IPS-11a (cell line): ENCODE results near the gene CDYL.

ENCODE experiments used
- H3K4me3 ChIP-seq: one replicate; pipeline ENCODE4 v1.5.1; 2013; ENCODE audit warnings: low read depth, low read length, control low read depth

The CDYL gene

GRCh38 chr6:4773181-4773580, 3.0 kb upstream of the CDYL start:
- H3K4me3 ChIP-seq = peak overlapping the region; percentile 70

GRCh38 chr6:4774296-4774695, 1.9 kb upstream of the CDYL start:
- H3K4me3 ChIP-seq = peak overlapping the region; percentile 70

DNA sequence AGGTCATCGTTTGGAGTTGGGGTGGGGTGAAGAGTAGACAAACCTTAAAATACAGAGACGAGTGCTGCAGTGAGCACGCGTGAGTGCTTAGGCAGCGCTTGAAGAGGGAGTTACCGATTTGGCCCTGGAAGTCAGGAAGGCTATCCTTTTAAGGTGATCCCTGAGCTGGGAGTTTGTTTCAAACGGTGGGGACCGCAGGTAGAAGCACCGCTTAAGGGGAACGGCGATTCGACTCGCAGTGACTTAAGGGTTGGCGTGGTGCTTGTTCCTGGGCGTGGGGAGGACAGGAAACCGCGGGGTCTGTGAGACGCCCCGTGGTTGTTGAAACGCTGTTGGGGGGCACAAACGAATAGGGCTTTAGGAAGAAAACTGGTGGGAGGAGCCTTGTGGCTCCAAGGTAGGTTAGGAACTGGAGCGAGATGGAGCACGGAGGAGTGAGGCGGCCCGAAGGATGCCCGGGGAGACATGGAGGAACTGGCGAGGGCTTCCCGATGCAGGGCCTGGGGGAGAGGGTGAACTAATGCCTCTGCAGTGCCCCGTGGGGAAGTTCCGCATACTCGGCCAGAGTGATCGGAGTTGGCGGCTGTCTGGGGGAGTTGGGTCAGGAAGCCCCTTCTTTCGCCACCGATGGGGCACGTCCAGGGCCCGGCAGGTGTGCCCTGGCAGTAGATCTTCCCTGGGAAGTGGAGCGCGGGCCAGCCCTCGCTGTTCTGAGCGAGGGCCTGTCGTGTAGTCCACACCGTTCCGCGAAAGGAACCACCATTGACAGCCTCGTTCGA, 1.3 kb upstream of the CDYL start:
- peak overlapping the region; percentile 70 for H3K4me3 ChIP-seq

- peak overlapping the region; percentile 70 for H3K4me3 ChIP-seq
Measured at GRCh38 chr6:4775494-4776130, 592 bp upstream of the CDYL start.

DNA sequence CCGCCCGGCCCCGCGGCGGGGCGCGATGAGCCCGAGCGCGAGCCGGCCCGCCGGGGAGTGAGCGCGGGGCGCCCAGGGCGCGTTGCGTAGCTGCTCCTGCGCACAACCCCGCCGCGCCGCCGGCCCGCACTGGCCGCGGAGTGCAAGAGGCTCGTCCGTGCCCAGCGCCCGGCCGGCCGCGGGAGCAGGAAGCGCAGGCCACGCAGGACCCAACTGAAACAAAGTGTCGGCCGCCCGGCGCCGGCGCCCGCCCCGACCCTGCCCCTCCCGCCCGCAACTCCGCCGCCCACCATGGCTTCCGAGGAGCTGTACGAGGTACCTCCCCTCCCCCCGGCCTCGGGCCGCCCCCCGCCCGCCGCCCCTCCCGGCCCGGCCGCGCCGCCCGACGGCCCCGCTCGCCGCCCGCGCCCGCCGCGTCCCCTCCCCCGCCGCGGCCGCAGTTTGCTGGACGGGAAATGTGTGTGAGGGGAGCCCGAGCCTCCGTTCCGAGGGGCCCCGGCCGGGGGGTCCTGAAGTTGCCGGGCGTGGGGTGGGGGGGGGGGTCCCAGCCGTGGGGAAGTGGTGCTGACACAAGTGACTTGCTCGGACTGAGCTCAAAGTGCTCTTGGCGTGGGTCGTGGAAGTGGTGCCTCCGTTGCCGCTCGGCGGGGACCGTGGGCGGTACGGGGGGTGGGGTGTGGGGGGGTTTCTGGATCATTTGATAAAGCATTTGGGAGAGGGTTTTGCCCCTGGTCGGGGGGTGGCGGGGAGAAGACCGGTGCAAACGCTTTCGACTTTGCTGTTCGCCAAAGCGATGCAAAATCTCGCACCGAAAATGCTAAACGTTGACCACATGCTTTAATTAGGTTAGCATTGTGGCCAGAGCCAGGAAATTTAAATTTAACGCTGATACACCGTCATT, 539 bp downstream of the CDYL start:
- H3K4me3 ChIP-seq = peak overlapping the region; percentile 33

DNA sequence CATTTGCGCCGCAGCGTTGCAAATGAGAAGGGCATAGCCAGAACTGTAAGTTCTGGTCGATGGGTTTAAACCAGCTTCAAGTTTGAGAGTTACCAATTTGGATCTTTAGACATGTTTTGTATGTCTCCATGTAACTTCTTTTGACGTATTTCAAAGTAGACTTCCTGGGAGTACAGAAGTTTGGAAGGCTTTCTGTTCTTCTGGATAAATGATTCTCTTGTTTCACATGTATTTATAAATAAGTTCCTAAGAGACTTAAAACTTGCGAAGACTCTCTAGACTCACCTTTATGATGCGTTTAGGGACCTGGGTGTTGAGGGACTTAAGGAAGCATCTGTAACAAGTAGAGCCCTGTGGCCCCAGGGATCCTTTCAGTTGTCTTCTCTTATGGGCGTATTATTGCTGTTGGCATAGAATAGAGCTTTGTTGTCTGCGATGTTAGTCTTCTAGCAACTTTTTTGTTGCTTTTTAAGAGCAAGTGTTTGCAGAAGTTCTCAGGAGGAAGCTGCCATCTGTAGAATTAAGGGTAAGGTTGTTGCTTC, 1.3 kb downstream of the CDYL start:
- H3K4me3 ChIP-seq = peak overlapping the region; percentile 33

- no peak overlapping the region for H3K4me3 ChIP-seq
Measured at GRCh38 chr6:4778086-4778485, 1.9 kb downstream of the CDYL start.

- H3K4me3 ChIP-seq = no peak overlapping the region
Measured at GRCh38 chr6:4780360-4780812, 4.2 kb downstream of the CDYL start.

- H3K4me3 ChIP-seq = no peak overlapping the region
Measured at GRCh38 chr6:4781426-4781825, 5.2 kb downstream of the CDYL start.

DNA sequence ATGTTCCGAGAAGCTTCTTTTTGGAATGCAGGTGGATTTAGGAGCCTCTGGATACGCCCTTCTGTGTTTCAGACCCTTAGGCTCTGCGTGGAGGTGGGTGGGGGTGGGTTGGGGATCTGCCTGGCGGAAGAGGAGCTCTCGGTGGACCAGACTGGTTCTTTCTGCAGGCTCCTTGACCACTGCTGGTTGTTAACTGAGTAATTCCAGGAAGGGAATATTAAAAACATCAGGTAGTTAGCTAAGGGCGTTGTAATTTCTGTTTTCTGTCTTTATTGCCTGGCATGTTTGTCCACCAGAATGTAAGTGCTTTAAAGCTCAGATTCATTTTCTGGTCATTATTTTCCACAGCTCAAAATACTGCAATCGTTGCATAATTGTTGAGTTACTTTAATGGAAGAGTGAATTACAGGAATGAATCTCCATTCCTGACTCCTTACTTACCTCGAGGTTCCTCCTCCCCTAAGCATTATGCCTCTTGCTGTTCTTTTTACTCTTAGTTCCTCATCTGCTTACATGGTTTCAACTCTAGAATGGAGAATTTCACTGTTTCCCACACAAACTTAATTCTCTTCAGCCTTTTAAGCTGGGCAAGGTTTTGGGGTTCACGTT, 5.9 kb downstream of the CDYL start:
- no peak overlapping the region for H3K4me3 ChIP-seq

- no peak overlapping the region for H3K4me3 ChIP-seq
Measured at GRCh38 chr6:4786996-4787395, 10.8 kb downstream of the CDYL start.

GRCh38 chr6:4788482-4788881, 12.3 kb downstream of the CDYL start:
- H3K4me3 ChIP-seq = no peak overlapping the region

- H3K4me3 ChIP-seq = no peak overlapping the region
Measured at GRCh38 chr6:4788953-4789584, 12.9 kb downstream of the CDYL start.

DNA sequence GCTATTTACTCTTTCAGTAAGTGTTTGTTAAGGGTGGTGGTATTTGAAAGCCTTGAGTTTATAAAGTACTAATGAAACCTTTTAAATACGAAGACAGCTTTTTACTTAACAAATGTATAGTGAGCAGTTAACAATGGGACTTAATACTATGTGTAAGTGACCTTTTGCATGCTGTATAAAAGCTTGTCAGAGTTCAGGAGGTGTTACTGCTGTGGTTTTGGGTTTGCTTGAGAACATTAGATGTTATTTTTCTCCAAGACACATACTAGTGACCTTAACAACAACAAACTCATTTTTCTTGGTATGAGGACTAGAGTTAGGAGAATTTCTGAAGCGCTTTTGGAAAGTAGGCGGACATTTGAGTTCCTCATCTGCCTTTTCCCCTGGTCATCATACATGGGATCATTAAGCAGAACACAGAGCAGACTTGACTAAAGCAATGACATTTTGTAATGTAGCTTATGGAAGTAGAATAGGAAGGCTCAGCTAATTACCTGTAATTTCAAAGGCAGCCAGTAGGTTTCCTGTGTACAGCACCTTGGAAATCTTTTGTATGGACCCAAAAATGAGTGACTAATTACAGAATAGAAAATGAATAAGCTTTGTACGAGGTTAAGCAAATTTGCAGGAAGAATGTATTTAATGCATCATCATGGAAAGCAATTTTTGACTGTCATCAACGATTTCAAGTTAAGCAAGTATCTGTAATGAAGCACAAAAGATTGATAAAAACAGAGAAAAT, 14.1 kb downstream of the CDYL start:
- no peak overlapping the region for H3K4me3 ChIP-seq

GRCh38 chr6:4794140-4794707, 18.0 kb downstream of the CDYL start:
- H3K4me3 ChIP-seq = no peak overlapping the region

DNA sequence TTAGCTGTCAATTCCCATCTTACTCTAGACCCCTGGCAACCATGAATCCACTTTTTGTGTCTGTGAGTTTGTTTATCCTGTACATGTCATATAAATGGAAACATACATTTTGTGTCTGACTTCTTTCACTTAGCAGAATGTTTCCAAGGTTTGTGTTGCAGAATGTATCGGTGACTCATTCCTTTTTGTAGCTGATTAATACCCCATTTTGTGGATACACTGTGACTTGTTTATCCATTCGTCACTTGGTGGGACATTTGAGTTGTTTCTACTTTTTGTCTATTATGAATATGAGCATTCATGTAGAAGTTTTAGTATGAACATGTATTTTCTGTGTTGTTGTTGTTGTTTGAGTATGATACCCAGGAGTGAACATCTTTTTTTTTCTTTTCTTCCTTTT, 21.4 kb downstream of the CDYL start:
- no peak overlapping the region for H3K4me3 ChIP-seq

DNA sequence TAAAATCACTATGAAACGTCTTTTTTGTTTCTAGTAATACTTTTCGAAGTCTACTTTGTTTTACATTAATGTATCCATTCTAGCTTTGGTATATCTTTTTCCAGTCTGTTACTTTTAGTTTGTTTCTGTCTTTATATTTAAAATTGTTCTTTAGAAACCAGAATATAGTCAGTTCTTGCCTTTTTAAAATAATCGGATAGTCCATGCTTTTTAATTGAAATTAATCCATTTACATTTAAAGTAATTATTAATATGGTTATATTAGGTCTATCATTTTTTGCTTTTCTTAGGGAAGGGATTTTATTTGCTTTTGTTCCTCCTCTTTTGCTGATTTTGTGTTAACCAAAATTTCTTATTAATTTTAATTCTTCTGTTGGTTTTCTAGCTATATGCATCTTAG, 23.7 kb downstream of the CDYL start:
- H3K4me3 ChIP-seq = no peak overlapping the region

DNA sequence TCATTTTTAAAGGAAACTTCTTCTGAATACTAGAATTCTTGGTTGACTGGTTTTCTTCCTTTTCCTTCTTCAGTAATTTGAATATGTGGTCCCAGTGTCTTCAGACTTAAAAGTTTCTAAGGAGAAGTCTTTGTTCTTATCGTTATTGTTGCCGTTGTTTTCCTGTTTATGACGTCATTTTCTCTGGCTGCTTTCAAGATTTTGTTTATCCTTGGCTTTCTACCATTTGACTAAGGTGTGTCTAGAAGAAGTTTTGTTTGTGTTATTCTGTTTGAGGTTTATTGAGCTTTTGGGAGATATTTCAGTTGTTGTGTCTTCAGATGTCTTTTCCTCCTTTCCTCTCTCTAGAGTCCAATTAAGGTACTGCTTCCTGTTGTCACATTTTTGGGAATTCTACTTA, 24.5 kb downstream of the CDYL start:
- H3K4me3 ChIP-seq = no peak overlapping the region

DNA sequence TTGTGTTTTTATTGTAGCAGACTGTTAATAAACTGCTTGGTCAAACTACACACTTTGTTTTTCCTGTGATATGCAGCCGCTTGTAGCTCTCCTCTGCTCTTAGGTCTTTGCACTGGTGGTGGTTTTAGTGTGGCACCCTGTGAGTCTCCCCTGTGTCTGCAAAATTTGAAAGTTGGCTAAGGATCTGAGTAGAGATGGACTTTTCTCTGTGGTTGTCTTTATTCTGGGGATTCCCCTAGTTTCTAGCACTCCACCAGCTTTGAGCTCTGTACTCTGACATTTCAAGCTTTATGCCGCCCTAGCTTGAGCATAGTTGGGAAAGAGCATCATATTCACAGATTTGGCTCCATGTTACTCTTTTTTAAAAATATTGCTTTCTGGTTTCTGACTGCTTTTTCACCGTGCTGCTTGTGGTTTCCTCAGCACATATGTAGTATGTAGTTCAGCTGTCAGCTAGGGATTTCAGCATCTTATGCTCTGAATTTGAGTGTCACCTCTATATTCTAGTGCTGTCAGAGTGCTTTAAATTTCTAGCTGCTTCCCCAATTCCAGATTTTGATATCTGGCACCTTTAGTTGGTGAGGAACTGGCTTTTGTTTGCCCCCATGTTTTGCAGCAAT, 25.4 kb downstream of the CDYL start:
- no peak overlapping the region for H3K4me3 ChIP-seq
